H1 (cell line): ENCODE data around the gene RELN. TPM values are rescaled to one million over a fixed set of nuclear protein-coding genes. Genes with fewer than 3 reads are reported as not detected.

Source experiments
- CTCF ChIA-PET: fragments of 300-600 bp; sonication (Branson Sonifier 250); formaldehyde crosslinking; loops from one replicate; lab custom pipeline; 2021; ENCODE audit not compliant: partially characterized antibody; lab: Charles Lee
- POLR2A ChIA-PET: fragments of 300-600 bp; sonication (Branson Sonifier 250); formaldehyde crosslinking; loops from one replicate; lab custom pipeline; 2021; ENCODE audit warnings: inconsistent platforms; ENCODE audit not compliant: partially characterized antibody; lab: Charles Lee
- DNase-seq, 2 experiments: peaks; one replicate each; pipeline versions ENCODE4 v3.0.0 to v3.0.0-alpha.2; 2010 to 2022; ENCODE audit warnings: low spot score in 2 of 2, low read depth in 1 of 2, mixed read lengths in 1 of 2
- FAIRE-seq: peaks from 2 replicates; lab custom pipeline; 2011; peaks lifted over from hg19 to GRCh38; lab: Jason Lieb, UNC
- H2AFZ ChIP-seq: 2 replicates; pipeline ENCODE4 v1.8.1; 2012; ENCODE audit warnings: low read length, inconsistent platforms
- H2AK5ac ChIP-seq: 2 replicates; pipeline ENCODE4 v1.6.1; 2013; ENCODE audit warnings: low read depth, low read length
- H2BK120ac ChIP-seq: replicated peaks from 2 replicates; pipeline ENCODE3; 2013; ENCODE audit warnings: low read depth, low read length, inconsistent platforms
- H2BK12ac ChIP-seq: 2 replicates; pipeline ENCODE4 v1.6.1; 2013; ENCODE audit warnings: low read depth, low read length
- H2BK15ac ChIP-seq: 2 replicates; pipeline ENCODE4 v1.6.1; 2013; ENCODE audit warnings: low read length
- H2BK20ac ChIP-seq: 2 replicates; pipeline ENCODE4 v1.6.1; 2013; ENCODE audit warnings: low read length
- H2BK5ac ChIP-seq: 2 replicates; pipeline ENCODE4 v1.6.1; 2013; ENCODE audit warnings: low read depth, low read length
- H3K14ac ChIP-seq: 2 replicates; pipeline ENCODE4 v1.6.1; 2013; ENCODE audit warnings: inconsistent platforms; ENCODE audit not compliant: insufficient read length
- H3K18ac ChIP-seq: 2 replicates; pipeline ENCODE4 v1.6.1; 2013; ENCODE audit warnings: low read length; ENCODE audit errors: extremely low read depth
- H3K23ac ChIP-seq: 2 replicates; pipeline ENCODE4 v1.6.1; 2013; ENCODE audit warnings: inconsistent platforms; ENCODE audit not compliant: insufficient read length
- H3K23me2 ChIP-seq: 2 replicates; pipeline ENCODE4 v1.6.1; 2013; ENCODE audit warnings: low read depth, low read length
- H3K27ac ChIP-seq: 2 replicates; pipeline ENCODE4 v1.6.1; 2011; ENCODE audit warnings: low read depth, low read length, inconsistent platforms
- H3K27me3 ChIP-seq, 4 experiments: replicated peaks in 1 of 4; 1 replicate in 1 of 4; 2 replicates in 3 of 4; pipeline versions ENCODE4 v1.6.1 to v1.8.1; 2011 to 2013; ENCODE audit warnings: low read length in 3 of 4, mild to moderate bottlenecking in 3 of 4, inconsistent platforms in 2 of 4, mixed read lengths in 2 of 4, moderate library complexity in 1 of 4; ENCODE audit not compliant: control insufficient read depth in 3 of 4, insufficient read depth in 3 of 4; ENCODE audit errors: extremely low read depth in 1 of 4
- H3K36me3 ChIP-seq, 4 experiments: 2 replicates each; pipeline versions ENCODE4 v1.6.1 to v1.8.1; 2011 to 2013; ENCODE audit warnings: mild to moderate bottlenecking in 4 of 4, low read length in 3 of 4, moderate library complexity in 2 of 4, control low read depth in 1 of 4, inconsistent platforms in 1 of 4; ENCODE audit not compliant: insufficient read depth in 4 of 4, control insufficient read depth in 2 of 4
- H3K4ac ChIP-seq: replicated peaks from 2 replicates; pipeline ENCODE3; 2013; ENCODE audit warnings: low read length, low read depth, mixed read lengths, inconsistent platforms; ENCODE audit not compliant: insufficient read length
- H3K4me1 ChIP-seq, 4 experiments: replicated peaks in 1 of 4; 1 replicate in 1 of 4; 2 replicates in 3 of 4; pipeline versions ENCODE4 v1.6.1 to v1.8.1; 2011 to 2013; ENCODE audit warnings: low read length in 3 of 4, inconsistent platforms in 2 of 4, mixed read lengths in 1 of 4; ENCODE audit not compliant: insufficient read depth in 4 of 4, control insufficient read depth in 3 of 4
- H3K4me2 ChIP-seq, 2 experiments: 2 replicates each; pipeline versions ENCODE4 v1.6.1 to v1.8.1; 2011 to 2013; ENCODE audit warnings: low read depth in 2 of 2, low read length in 2 of 2, control low read depth in 1 of 2, inconsistent platforms in 1 of 2, mild to moderate bottlenecking in 1 of 2; ENCODE audit not compliant: insufficient read depth in 1 of 2
- H3K4me3 ChIP-seq, 4 experiments: fragments of 200-600, 300-600 bp in 1 of 4; sonication (generic), shearing (Covaris generic), sonication (Bioruptor Twin) in 1 of 4; 2 replicates each; pipeline versions ENCODE4 v1.5.1 to v1.8.1; 2011 to 2016; ENCODE audit warnings: low read length in 4 of 4, low read depth in 3 of 4, control low read depth in 2 of 4, inconsistent platforms in 2 of 4, mild to moderate bottlenecking in 2 of 4, mixed read lengths in 1 of 4, moderate library complexity in 1 of 4; ENCODE audit not compliant: insufficient read depth in 2 of 4; ENCODE audit errors: extremely low read depth in 1 of 4
- H3K56ac ChIP-seq: replicated peaks from 2 replicates; pipeline ENCODE3; 2013; ENCODE audit warnings: low read depth, mild to moderate bottlenecking, mixed read lengths, low read length, inconsistent platforms; ENCODE audit not compliant: insufficient read length
- H3K79me1 ChIP-seq: 2 replicates; pipeline ENCODE4 v1.6.1; 2013; ENCODE audit warnings: low read depth, low read length, control low read depth
- H3K79me2 ChIP-seq, 2 experiments: 2 replicates each; pipeline versions ENCODE4 v1.6.1 to v1.8.1; 2012 to 2013; ENCODE audit warnings: low read length in 2 of 2, mild to moderate bottlenecking in 2 of 2, inconsistent platforms in 1 of 2; ENCODE audit not compliant: insufficient read depth in 2 of 2, control insufficient read depth in 1 of 2
- H3K9ac ChIP-seq, 4 experiments: replicated peaks in 1 of 4; 1 replicate in 1 of 4; 2 replicates in 3 of 4; pipeline versions ENCODE4 v1.6.1 to v1.8.1; 2011 to 2013; ENCODE audit warnings: low read depth in 3 of 4, low read length in 3 of 4, control low read depth in 2 of 4, mild to moderate bottlenecking in 2 of 4, moderate library complexity in 2 of 4, inconsistent platforms in 1 of 4; ENCODE audit errors: extremely low read depth in 1 of 4
- H3K9me3 ChIP-seq, 2 experiments: 2 replicates each; pipeline versions ENCODE4 v1.6.1 to v1.8.1; 2012 to 2013; ENCODE audit warnings: mild to moderate bottlenecking in 2 of 2, moderate library complexity in 2 of 2, control low read depth in 1 of 2, inconsistent platforms in 1 of 2, low read depth in 1 of 2, low read length in 1 of 2, mixed read lengths in 1 of 2; ENCODE audit not compliant: insufficient read depth in 2 of 2
- H4K20me1 ChIP-seq, 2 experiments: replicated peaks in 1 of 2; 2 replicates each; pipeline versions ENCODE3 to v1.8.1; 2011 to 2013; ENCODE audit warnings: inconsistent platforms in 2 of 2, low read length in 2 of 2, mild to moderate bottlenecking in 1 of 2; ENCODE audit not compliant: insufficient read depth in 2 of 2, control insufficient read depth in 1 of 2
- H4K5ac ChIP-seq: 2 replicates; pipeline ENCODE4 v1.6.1; 2013; ENCODE audit warnings: low read length, low read depth, mixed read lengths, inconsistent platforms; ENCODE audit not compliant: insufficient read length
- H4K8ac ChIP-seq: 2 replicates; pipeline ENCODE4 v1.8.0; 2013; ENCODE audit warnings: mild to moderate bottlenecking, moderate library complexity, low read length, inconsistent platforms; ENCODE audit not compliant: insufficient read depth; ENCODE audit errors: extremely low read depth
- H4K91ac ChIP-seq: replicated peaks from 2 replicates; pipeline ENCODE3; 2013; ENCODE audit warnings: low read length, mixed read lengths, inconsistent platforms; ENCODE audit not compliant: insufficient read length
- ATF3 ChIP-seq: IDR thresholded peaks from 2 replicates; pipeline ENCODE4 v1.6.1; 2011; ENCODE audit warnings: low read depth, mild to moderate bottlenecking, low read length; ENCODE audit not compliant: insufficient read depth
- BRCA1 ChIP-seq: IDR thresholded peaks from 2 replicates; pipeline ENCODE4 v1.6.1; 2012; ENCODE audit warnings: low read depth, low read length, improper control_type of control experiment
- HDAC6 ChIP-seq: IDR thresholded peaks from one replicate; pipeline ENCODE4 v1.7.1; 2012; ENCODE audit warnings: low read depth, mild to moderate bottlenecking, inconsistent platforms, low read length, moderate library complexity
- KDM5A ChIP-seq: fragments of 200-600 bp; IDR thresholded peaks from 2 replicates; pipeline ENCODE4 v1.7.1; 2012; ENCODE audit warnings: mild to moderate bottlenecking, low read length, inconsistent platforms, mixed read lengths
- NANOG ChIP-seq: IDR thresholded peaks from 2 replicates; pipeline ENCODE4 v1.6.1; 2011; ENCODE audit warnings: low read length, low read depth, mild to moderate bottlenecking, inconsistent platforms; ENCODE audit not compliant: insufficient read depth, poor library complexity, severe bottlenecking
- NRF1 ChIP-seq: IDR thresholded peaks from 2 replicates; pipeline ENCODE4 v1.6.1; 2011; ENCODE audit warnings: mild to moderate bottlenecking, low read depth, low read length, improper control_type of control experiment
- PHF8 ChIP-seq: fragments of 200-600 bp; sonication (generic); conservative IDR thresholded peaks from 2 replicates; pipeline ENCODE4 v1.7.1; 2012; ENCODE audit warnings: low read depth, mild to moderate bottlenecking, inconsistent platforms, low read length, moderate library complexity
- POU5F1 ChIP-seq: IDR thresholded peaks from 2 replicates; pipeline ENCODE4 v1.6.1; 2011; ENCODE audit warnings: low read depth, mild to moderate bottlenecking, low read length, moderate library complexity
- RXRA ChIP-seq: IDR thresholded peaks from 2 replicates; pipeline ENCODE4 v1.6.1; 2011; ENCODE audit warnings: low read depth, mild to moderate bottlenecking, low read length, moderate library complexity; ENCODE audit not compliant: insufficient read depth
- SP4 ChIP-seq: IDR thresholded peaks from 2 replicates; pipeline ENCODE4 v1.6.1; 2012; ENCODE audit warnings: low read length, inconsistent platforms
- WGBS, 2 experiments: shearing (Covaris generic) in 1 of 2; methylation state at CpG; one replicate each; pipeline versions ENCODE4 v1.1.6 to v1.1.7; 2013 to 2015; ENCODE audit warnings: low lambda C conversion rate in 2 of 2, mixed read lengths in 2 of 2, inconsistent platforms in 1 of 2, low coverage in 1 of 2, missing lambda C conversion rate in 1 of 2; ENCODE audit not compliant: insufficient replicate concordance in 2 of 2, insufficient coverage in 1 of 2, insufficient read length in 1 of 2; ENCODE audit errors: extremely low coverage in 1 of 2, missing lambda C conversion rate in 1 of 2; 5-methylcytosine and 5-hydroxymethylcytosine counted together
- polyA plus RNA-seq, 7 experiments: library from polyadenylated mRNA; depleted of rRNA in 3 of 7; stranded (reverse) in 5 of 7; unstranded in 2 of 7; fragments of >200 nt in 5 of 7; fragments of 200-250 nt in 2 of 7; gene quantifications; 1 replicate in 5 of 7; 2 replicates in 1 of 7; 4 replicates in 1 of 7; pipeline versions ENCODE4 v1.2.1 to v1.2.3, GENCODE V29; 2011 to 2013; ENCODE audit warnings: missing spikeins in 2 of 7, mixed read lengths in 2 of 7
- total RNA-seq: library from RNA; stranded (reverse); fragmentation: NEBNext Ultra II Directional; extraction: Animal tissue kit (Norgen Biotek cat#: 25700); gene quantifications from 2 replicates; pipeline ENCODE4 v1.2.1, GENCODE V29; 2021

The RELN gene
- total and polyA plus RNA-seq, 2 of the 8 experiments (the other 6 are each of a cell fraction or from before 2014, with no cell fraction given): 0.03 to 0.07 TPM

DNA sequence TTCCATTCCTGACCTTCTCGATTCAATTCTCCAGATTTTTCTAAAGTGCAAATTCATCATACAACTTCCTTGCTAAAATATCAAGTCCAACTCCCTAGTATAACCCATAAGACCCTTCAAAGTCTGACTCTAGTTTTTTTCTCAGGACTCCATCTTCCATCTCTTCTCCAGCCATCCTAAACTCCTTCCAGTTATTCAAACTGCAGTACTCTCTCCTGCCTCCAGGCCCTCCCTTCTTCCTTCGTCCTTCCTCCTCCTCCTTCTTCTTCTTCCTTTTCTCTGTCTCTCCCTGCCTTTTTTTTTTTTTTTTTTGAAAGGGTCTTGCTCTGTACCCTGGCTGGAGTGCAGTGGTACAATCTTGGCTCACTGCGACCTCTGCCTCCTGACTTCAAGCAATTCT, 111.9 kb downstream of the RELN start:
- Histone ChIP-seq H3K79me1 (no peaks in the 10 kb centered on the region), H3K4me3 (no peak overlapping the region), H3K9ac (no peak overlapping the region), H3K23me2 (no peaks in the 10 kb centered on the region; the same call in 1 of the 2 replicates), H2AFZ (no peak overlapping the region), H2BK12ac (no peak overlapping the region), H3K4me2 (no peak overlapping the region), H3K4ac (no peak overlapping the region), H4K20me1 (no peaks in the 10 kb centered on the region), H3K27ac (no peak overlapping the region), H2BK15ac (no peak overlapping the region), H3K4me1 (no peaks in the 10 kb centered on the region), H4K5ac (no peak overlapping the region), H3K27me3 (no peaks in the 10 kb centered on the region), H4K8ac (no peak overlapping the region), H2BK20ac (no peak overlapping the region), H2AK5ac (no peak overlapping the region), H3K18ac (no peak overlapping the region), H3K79me2 (no peaks in the 10 kb centered on the region), H3K9me3 (no peaks in the 10 kb centered on the region), H3K23ac (no peak overlapping the region), H3K14ac (no peak overlapping the region), H3K36me3 (no peaks in the 10 kb centered on the region), H2BK5ac (no peak overlapping the region), H4K91ac (no peak overlapping the region), H2BK120ac (no peak overlapping the region), H3K56ac (no peak overlapping the region)
- DNase-seq (no peak), FAIRE-seq (no peak)
- ChIA-PET CTCF (interaction anchor here (1.2 to 3.2 kb wide), 4 partner anchors 11 to 174 kb away, joined by 3 to 15 read pairs (median 4); no protein-coding TSS in a partner anchor), POLR2A (no interaction called here)
- 98% methylated on average over 3 of the region's 3 CpGs; no CpG with 5 or more reads in 1 of the 2 experiments for WGBS, 2 experiments
- no peak for TF ChIP-seq NANOG
- no peak for TF ChIP-seq SP4
- no peak for TF ChIP-seq ATF3
- TF ChIP-seq KDM5A: no peak
- TF ChIP-seq POU5F1: no peak
- no peak for TF ChIP-seq HDAC6
- TF ChIP-seq NRF1: no peak
- TF ChIP-seq BRCA1: no peak
- no peak for TF ChIP-seq RXRA
- no peak for TF ChIP-seq PHF8
